Ovary (tissue), 9 donors: ENCODE results near the gene CLN6. TPM values are rescaled to one million over a fixed set of nuclear protein-coding genes. Genes with fewer than 3 reads are reported as not detected.
"Not testable (repeated sequence)": the region's sequence is repeated elsewhere in the genome, so short reads cannot be mapped to it uniquely, and the experiment has no call there.

Experiments used
- DNase-seq, 5 donors: peaks; one replicate each; pipeline ENCODE4 v3.0.0-alpha.2; 2019 to 2020
- H3K27ac ChIP-seq, 2 donors: fragments of 200-600 bp; one replicate each; pipeline versions ENCODE4 v1.5.1 to v1.8.0; 2019 to 2022
- H3K27me3 ChIP-seq: fragments of 200-600 bp; one replicate; pipeline ENCODE4 v1.8.0; 2022
- H3K36me3 ChIP-seq: fragments of 200-600 bp; sonication (generic); one replicate; pipeline ENCODE4 v1.5.1; 2019
- H3K4me1 ChIP-seq: one replicate; pipeline ENCODE4 v1.8.1; 2013; ENCODE audit warnings: mild to moderate bottlenecking, moderate library complexity; ENCODE audit not compliant: insufficient read depth
- H3K4me3 ChIP-seq: fragments of 200-600 bp; sonication (generic); one replicate; pipeline ENCODE4 v1.5.1; 2017
- H3K9me3 ChIP-seq, 2 donors: fragments of 200-600 bp in 1 of 2; sonication (generic) in 1 of 2; one replicate each; pipeline versions ENCODE4 v1.5.1 to v1.8.1; 2013 to 2019; ENCODE audit warnings: mild to moderate bottlenecking in 1 of 2, moderate library complexity in 1 of 2
- CTCF ChIP-seq, 3 donors: fragments of 450-650 bp in 2 of 3; fragments of 200-600 bp in 1 of 3; IDR thresholded peaks; one replicate each; pipeline versions ENCODE4 v1.5.1 to v1.8.0; 2016 to 2022; ENCODE audit warnings: antibody characterized with exemption in 3 of 3, mild to moderate bottlenecking in 1 of 3
- EP300 ChIP-seq: sonication (generic); formaldehyde crosslinking; IDR thresholded peaks from one replicate; pipeline ENCODE4 v1.6.1; 2017; ENCODE audit warnings: antibody characterized with exemption
- POLR2A ChIP-seq: fragments of 450-650 bp; IDR thresholded peaks from one replicate; pipeline ENCODE4 v1.6.1; 2017; ENCODE audit warnings: antibody characterized with exemption, mild to moderate bottlenecking, moderate library complexity
- WGBS, 3 donors: extraction: QIAGEN DNeasy Blood & Tissue Kit in 1 of 3; methylation state at CpG; one replicate each; pipeline versions ENCODE4 v1.1.5 to v1.1.7; 2013 to 2017; 5-methylcytosine and 5-hydroxymethylcytosine counted together
- intact Hi-C, 4 donors: fragments of 100-400 bp; cut with DNase I; formaldehyde crosslinking; loops; one replicate each; pipeline versions ENCODE4 v1.11.0 to v1.15.1; 2022 to 2023
- polyA plus RNA-seq, 2 donors: library from polyadenylated mRNA; stranded (reverse); fragments of 200-250 nt in 1 of 2; fragments of 350-450 nt in 1 of 2; fragmentation: Illumina TruSeq in 1 of 2; extraction: RNeasy Lipid Tissue Mini Kit (QIAGEN cat#74804) in 1 of 2; gene quantifications; one replicate each; pipeline ENCODE4 v1.2.3, GENCODE V29; 2013 to 2014
- total RNA-seq, 7 donors: library from RNA; depleted of rRNA in 2 of 7; stranded (reverse); fragments of >200 nt in 2 of 7; fragmentation: NEBNext Ultra II Directional in 3 of 7; extraction: Animal tissue kit (Norgen Biotek cat#: 25700) in 3 of 7; gene quantifications; one replicate each; pipeline versions ENCODE4 v1.1.0 to v1.2.4, GENCODE V29; 2016 to 2023
- donor health status: DM: no; HTN: no; CAD: no; lungs with moderate emphysema.
- donor health status: DM: no; HTN: no; CAD: no.
- donor health status: Bipolar disorder and iron deficiency.
- donor health status: DM: yes; HTN: yes; CAD: no.
- donor health status: DM: no; HTN: no; CAD: no.
- donor health status: DM: yes; HTN: yes; CAD: no.

Gene CLN6
- total and polyA plus RNA-seq, 9 donors = 6.3 to 21.8 (median 12.0) TPM

- H3K9me3 ChIP-seq = no peaks in the 10 kb centered on the region
- no peaks in the 10 kb centered on the region for H3K4me1 ChIP-seq
- DNase-seq = no peak
- TF ChIP-seq POLR2A (no peak), CTCF (IDR thresholded peaks at IDR 0.05) (no peak), EP300 (no peak)
- no peak overlapping the region for H3K27ac ChIP-seq
- H3K27me3 ChIP-seq = no peaks in the 10 kb centered on the region
- intact Hi-C loops = no loop called here
- H3K4me3 ChIP-seq = no peak overlapping the region
- H3K36me3 ChIP-seq = no peaks in the 10 kb centered on the region
- 89 to 95% (median 91%) methylated on average over 3 of the region's 3 CpGs for WGBS, 3 donors
These were observed 52.9 kb downstream of the CLN6 start for GRCh38 chr15:68176601-68177000.

- no peak for TF ChIP-seq POLR2A
- no peak for TF ChIP-seq EP300
- no peak for TF ChIP-seq CTCF (IDR thresholded peaks at IDR 0.05)
- Histone ChIP-seq H3K4me1 (no peaks in the 10 kb centered on the region), H3K4me3 (no peak overlapping the region), H3K9me3 (no peaks in the 10 kb centered on the region), H3K36me3 (no peaks in the 10 kb centered on the region), H3K27me3 (no peaks in the 10 kb centered on the region), H3K27ac (no peak overlapping the region)
- no peak for DNase-seq
- WGBS, 3 donors = 80 to 84% (median 84%) methylated on average over 2 of the region's 2 CpGs
- intact Hi-C loops = no loop called here
These were observed 54.0 kb downstream of the CLN6 start for GRCh38 chr15:68175526-68175925.

- no peaks in the 10 kb centered on the region for H3K36me3 ChIP-seq
- intact Hi-C loops = no loop called here
- DNase-seq = no peak
These were observed 56.4 kb downstream of the CLN6 start for GRCh38 chr15:68173119-68173518.

GRCh38 chr15:68172037-68172436 lies 57.5 kb downstream of the CLN6 start:
- H3K27ac ChIP-seq, H3K4me3 ChIP-seq, H3K27me3 ChIP-seq, DNase-seq, H3K9me3 ChIP-seq, H3K36me3 ChIP-seq, intact Hi-C loops, H3K4me1 ChIP-seq: not testable (repeated sequence)
- WGBS, 3 donors = 69 to 95% (median 92%) methylated on average over 2 of the region's 2 CpGs

More at GRCh38 chr15:68173119-68173518, 56.4 kb downstream of the CLN6 start:
- no peaks in the 10 kb centered on the region for H3K4me1 ChIP-seq
- no peak overlapping the region for H3K4me3 ChIP-seq
- no peak overlapping the region for H3K27ac ChIP-seq
- TF ChIP-seq EP300 = no peak
- no peak for TF ChIP-seq CTCF (IDR thresholded peaks at IDR 0.05)
- TF ChIP-seq POLR2A = no peak
- WGBS, 3 donors = 96 to 99% (median 98%) methylated on average over 4 of the region's 4 CpGs
- no peaks in the 10 kb centered on the region for H3K9me3 ChIP-seq
- H3K27me3 ChIP-seq = no peaks in the 10 kb centered on the region

GRCh38 chr15:68166847-68167246 lies 62.7 kb downstream of the CLN6 start:
- H3K27me3 ChIP-seq = no peaks in the 10 kb centered on the region
- H3K4me3 ChIP-seq = no peak overlapping the region
- intact Hi-C loops = no loop called here
- WGBS, 3 donors = 77 to 89% (median 80%) methylated on average over 4 of the region's 4 CpGs
- H3K4me1 ChIP-seq = no peaks in the 10 kb centered on the region
- no peak for DNase-seq
- TF ChIP-seq CTCF (IDR thresholded peaks at IDR 0.05) (no peak), POLR2A (no peak), EP300 (no peak)
- H3K27ac ChIP-seq = no peak overlapping the region
- no peaks in the 10 kb centered on the region for H3K9me3 ChIP-seq
- no peaks in the 10 kb centered on the region for H3K36me3 ChIP-seq
